ENCODE measurements around the gene OTUD6A.

OTUD6A gene

GRCh38 chrX:70039758-70040157, 22.5 kb upstream of the OTUD6A start:
- H3K36me3 Mint-ChIP-seq = no peaks in the 10 kb centered on the region
- H3K4me1 Mint-ChIP-seq = no peaks in the 10 kb centered on the region
- no peaks in the 10 kb centered on the region for H3K27me3 Mint-ChIP-seq
- no peak overlapping the region for H3K27ac Mint-ChIP-seq
- H3K4me3 Mint-ChIP-seq = no peak overlapping the region
- no peaks in the 10 kb centered on the region for H3K9me3 Mint-ChIP-seq

GRCh38 chrX:70041993-70042392, 20.3 kb upstream of the OTUD6A start:
- Mint-ChIP-seq H3K36me3 (no peaks in the 10 kb centered on the region), H3K27ac (no peak overlapping the region), H3K4me1 (no peaks in the 10 kb centered on the region), H3K27me3 (no peaks in the 10 kb centered on the region), H3K4me3 (no peak overlapping the region), H3K9me3 (no peaks in the 10 kb centered on the region)

GRCh38 chrX:70042399-70043371, 19.6 kb upstream of the OTUD6A start:
- Mint-ChIP-seq H3K4me3 (no peak overlapping the region), H3K36me3 (no peaks in the 10 kb centered on the region), H3K4me1 (no peaks in the 10 kb centered on the region), H3K27me3 (no peaks in the 10 kb centered on the region), H3K27ac (no peak overlapping the region), H3K9me3 (no peaks in the 10 kb centered on the region)

- H3K4me3 Mint-ChIP-seq = no peak overlapping the region
- no peaks in the 10 kb centered on the region for H3K9me3 Mint-ChIP-seq
- no peaks in the 10 kb centered on the region for H3K36me3 Mint-ChIP-seq
- H3K27ac Mint-ChIP-seq = no peak overlapping the region
- no peaks in the 10 kb centered on the region for H3K27me3 Mint-ChIP-seq
- no peaks in the 10 kb centered on the region for H3K4me1 Mint-ChIP-seq
These were observed 18.6 kb upstream of the OTUD6A start for GRCh38 chrX:70043685-70044084.

- no peak overlapping the region for H3K4me3 Mint-ChIP-seq
- no peaks in the 10 kb centered on the region for H3K27me3 Mint-ChIP-seq
- H3K36me3 Mint-ChIP-seq = no peaks in the 10 kb centered on the region
- H3K27ac Mint-ChIP-seq = no peak overlapping the region
- no peaks in the 10 kb centered on the region for H3K9me3 Mint-ChIP-seq
- H3K4me1 Mint-ChIP-seq = no peaks in the 10 kb centered on the region
These were observed 17.6 kb upstream of the OTUD6A start for GRCh38 chrX:70044541-70045245.

GRCh38 chrX:70046978-70047377, 15.3 kb upstream of the OTUD6A start:
- Mint-ChIP-seq H3K36me3 (no peaks in the 10 kb centered on the region), H3K4me1 (no peaks in the 10 kb centered on the region), H3K27me3 (no peaks in the 10 kb centered on the region), H3K27ac (no peak overlapping the region), H3K4me3 (no peak overlapping the region), H3K9me3 (no peaks in the 10 kb centered on the region)

GRCh38 chrX:70049406-70049805, 12.9 kb upstream of the OTUD6A start:
- no peak overlapping the region for H3K4me3 Mint-ChIP-seq
- no peaks in the 10 kb centered on the region for H3K4me1 Mint-ChIP-seq
- H3K27ac Mint-ChIP-seq = no peak overlapping the region
- no peaks in the 10 kb centered on the region for H3K9me3 Mint-ChIP-seq
- H3K36me3 Mint-ChIP-seq = no peaks in the 10 kb centered on the region
- no peaks in the 10 kb centered on the region for H3K27me3 Mint-ChIP-seq

GRCh38 chrX:70049925-70050324, 12.3 kb upstream of the OTUD6A start, which contains the start of gene AWAT2:
Gene AWAT2 (minus strand): TSS chrX:70049938. CDS start chrX:70049932, 6 bp downstream.
- Mint-ChIP-seq H3K4me1 (no peaks in the 10 kb centered on the region), H3K9me3 (no peaks in the 10 kb centered on the region), H3K4me3 (no peak within 1 kb of the TSS), H3K27ac (no peak within 1 kb of the TSS), H3K36me3 (no peaks in the 10 kb centered on the region), H3K27me3 (no peaks in the 10 kb centered on the region)

- H3K4me3 Mint-ChIP-seq = no peak overlapping the region
- no peak overlapping the region for H3K27ac Mint-ChIP-seq
- no peaks in the 10 kb centered on the region for H3K27me3 Mint-ChIP-seq
- H3K4me1 Mint-ChIP-seq = no peaks in the 10 kb centered on the region
- no peaks in the 10 kb centered on the region for H3K9me3 Mint-ChIP-seq
- H3K36me3 Mint-ChIP-seq = no peaks in the 10 kb centered on the region
These were observed 9.2 kb upstream of the OTUD6A start for GRCh38 chrX:70052895-70053615.

- H3K4me3 Mint-ChIP-seq = no peak overlapping the region
- no peak overlapping the region for H3K27ac Mint-ChIP-seq
- no peaks in the 10 kb centered on the region for H3K4me1 Mint-ChIP-seq
- H3K27me3 Mint-ChIP-seq = no peaks in the 10 kb centered on the region
- no peaks in the 10 kb centered on the region for H3K36me3 Mint-ChIP-seq
- no peaks in the 10 kb centered on the region for H3K9me3 Mint-ChIP-seq
These were observed 7.9 kb upstream of the OTUD6A start for GRCh38 chrX:70054391-70054790.

- Mint-ChIP-seq H3K27me3 (no peaks in the 10 kb centered on the region), H3K27ac (no peak overlapping the region), H3K4me1 (no peaks in the 10 kb centered on the region), H3K4me3 (no peak overlapping the region), H3K9me3 (no peaks in the 10 kb centered on the region), H3K36me3 (no peaks in the 10 kb centered on the region)
These were observed 799 bp downstream of the OTUD6A start for GRCh38 chrX:70062961-70063550.

- Mint-ChIP-seq H3K27me3 (no peaks in the 10 kb centered on the region), H3K36me3 (no peaks in the 10 kb centered on the region), H3K27ac (no peak overlapping the region), H3K4me3 (no peak overlapping the region), H3K4me1 (no peaks in the 10 kb centered on the region), H3K9me3 (no peaks in the 10 kb centered on the region)
These were observed 4.4 kb downstream of the OTUD6A start for GRCh38 chrX:70066646-70067045.

- H3K9me3 Mint-ChIP-seq = no peaks in the 10 kb centered on the region
These were observed 17.0 kb downstream of the OTUD6A start for GRCh38 chrX:70079297-70079696.

GRCh38 chrX:70079870-70080269, 17.6 kb downstream of the OTUD6A start:
- no peaks in the 10 kb centered on the region for H3K9me3 Mint-ChIP-seq
- no peaks in the 10 kb centered on the region for H3K36me3 Mint-ChIP-seq
- no peaks in the 10 kb centered on the region for H3K4me1 Mint-ChIP-seq
- H3K27ac Mint-ChIP-seq = no peak overlapping the region
- H3K4me3 Mint-ChIP-seq = no peak overlapping the region
- no peaks in the 10 kb centered on the region for H3K27me3 Mint-ChIP-seq

More at GRCh38 chrX:70079297-70079696, 17.0 kb downstream of the OTUD6A start:
- no peak overlapping the region for H3K4me3 Mint-ChIP-seq
- no peaks in the 10 kb centered on the region for H3K36me3 Mint-ChIP-seq
- no peaks in the 10 kb centered on the region for H3K4me1 Mint-ChIP-seq
- no peak overlapping the region for H3K27ac Mint-ChIP-seq
- no peaks in the 10 kb centered on the region for H3K27me3 Mint-ChIP-seq

- Mint-ChIP-seq H3K27me3 (no peaks in the 10 kb centered on the region), H3K27ac (no peak overlapping the region), H3K4me3 (no peak overlapping the region), H3K4me1 (no peaks in the 10 kb centered on the region), H3K9me3 (no peaks in the 10 kb centered on the region), H3K36me3 (no peaks in the 10 kb centered on the region)
These were observed 20.5 kb downstream of the OTUD6A start for GRCh38 chrX:70082723-70083122.

All from activated naive CD4-positive, alpha-beta T cell treated with anti-CD3 and anti-CD28 coated beads, Interleukin-2, amount 50 U/mL, for 24 hours (primary cell).